ENCODE results near the gene PTCD3. TPM values are rescaled to one million over a fixed set of nuclear protein-coding genes. Genes with fewer than 3 reads are reported as not detected.
A peak's percentile ranks its signal among the peaks of the same experiment; 100 is the strongest.

Gene PTCD3
- total RNA-seq, 1 donor from 2014 or later: 169 TPM

DNA sequence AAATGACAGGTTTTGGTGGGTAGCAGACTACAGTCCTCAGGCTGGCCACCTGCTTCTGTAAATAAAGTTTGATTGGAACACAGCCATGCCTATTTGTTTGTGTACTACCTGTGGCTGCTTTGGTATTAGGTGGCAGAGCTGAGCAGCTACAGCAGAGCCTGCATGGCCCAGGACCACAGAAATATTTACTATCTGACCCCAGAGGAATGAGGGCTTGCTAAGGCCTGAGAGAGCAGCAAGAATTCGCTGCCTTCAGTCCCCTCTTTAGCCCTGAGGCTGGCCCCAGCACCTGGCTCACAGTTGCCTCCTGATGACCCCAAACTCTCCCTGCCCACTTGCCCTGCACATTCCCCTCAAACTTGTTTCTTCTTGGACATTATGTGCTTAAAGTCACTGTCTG lies 32.8 kb upstream of the PTCD3 start:
- peaks cover 3% of the 10 kb centered on the region for H3K9me3 Mint-ChIP-seq
- H3K36me3 Mint-ChIP-seq (ENCODE audit: low read depth): peaks cover 69% of the 10 kb centered on the region
- H3K4me3 Mint-ChIP-seq: no peak overlapping the region

DNA sequence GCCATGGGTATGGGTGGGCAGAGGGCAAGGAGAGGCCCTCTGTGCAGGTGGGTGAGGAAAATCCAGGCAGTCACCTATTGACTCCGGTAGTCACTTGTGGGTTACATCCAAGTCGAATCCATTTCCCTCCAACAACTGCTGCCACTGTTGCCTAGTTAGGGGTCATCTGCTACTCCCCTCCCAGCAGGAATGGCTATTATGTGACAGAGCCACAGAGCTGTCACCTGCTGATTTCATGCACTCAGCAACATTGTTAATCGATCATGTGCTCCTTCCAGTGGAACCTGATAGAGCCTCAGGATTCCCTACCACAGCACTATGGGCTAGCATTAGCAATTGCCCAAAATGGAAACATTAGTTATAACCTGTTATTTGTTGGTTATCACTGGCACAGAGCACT lies 31.8 kb upstream of the PTCD3 start:
- peaks cover 30% of the 10 kb centered on the region for H3K4me1 Mint-ChIP-seq
- intact Hi-C loops (cut with micrococcal nuclease): no loop called here
- no peak for DNase-seq
- H3K9me3 Mint-ChIP-seq: peaks cover 3% of the 10 kb centered on the region
- peaks cover 74% of the 10 kb centered on the region for H3K36me3 Mint-ChIP-seq (ENCODE audit: low read depth)
- no peak overlapping the region for H3K27ac Mint-ChIP-seq
- H3K27me3 Mint-ChIP-seq: no peaks in the 10 kb centered on the region
- no peak overlapping the region for H3K4me3 Mint-ChIP-seq

More for the DNA sequence above, 32.8 kb upstream of the PTCD3 start:
- intact Hi-C loops (cut with micrococcal nuclease): no loop called here
- Mint-ChIP-seq H3K4me1 (peaks cover 28% of the 10 kb centered on the region), H3K27ac (no peak overlapping the region), H3K27me3 (no peaks in the 10 kb centered on the region)
- DNase-seq: peak; percentile 52

DNA sequence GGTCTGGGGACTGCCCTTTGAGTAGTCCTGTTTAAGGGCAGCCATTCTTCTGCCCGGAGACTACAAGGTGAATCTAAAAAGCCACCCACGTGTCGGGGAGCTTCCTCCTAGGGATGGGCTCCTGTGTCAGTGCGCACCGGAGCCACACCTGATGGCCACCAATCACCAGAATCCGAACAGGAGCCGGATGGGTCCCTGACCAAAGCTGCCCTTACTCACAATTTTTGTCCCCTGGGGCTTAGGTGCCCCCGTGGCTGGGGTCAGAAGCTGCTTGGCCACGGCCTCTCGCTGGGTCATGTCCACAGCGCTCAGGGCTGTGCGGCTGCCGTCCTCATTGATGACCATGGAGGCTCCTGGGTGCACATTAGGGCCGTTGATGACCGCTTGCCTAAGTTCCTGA lies 31.2 kb upstream of the PTCD3 start:
- no peaks in the 10 kb centered on the region for H3K27me3 Mint-ChIP-seq
- H3K4me1 Mint-ChIP-seq: peaks cover 33% of the 10 kb centered on the region
- DNase-seq: peak; percentile 51
- H3K36me3 Mint-ChIP-seq (ENCODE audit: low read depth): peaks cover 72% of the 10 kb centered on the region
- peaks cover 3% of the 10 kb centered on the region for H3K9me3 Mint-ChIP-seq
- no peak overlapping the region for H3K27ac Mint-ChIP-seq
- intact Hi-C loops (cut with micrococcal nuclease): loop anchor here (5.0 kb wide), 1 partner anchor 188 kb away; the partner anchor contains the start of gene ST3GAL5
- no peak overlapping the region for H3K4me3 Mint-ChIP-seq

GRCh38 chr2:86075886-86076285 lies 30.1 kb upstream of the PTCD3 start:
- Mint-ChIP-seq H3K27me3 (no peaks in the 10 kb centered on the region), H3K4me1 (peaks cover 44% of the 10 kb centered on the region), H3K36me3 (ENCODE audit: low read depth) (peaks cover 72% of the 10 kb centered on the region), H3K27ac (no peak overlapping the region), H3K9me3 (peaks cover 3% of the 10 kb centered on the region), H3K4me3 (no peak overlapping the region)
- intact Hi-C loops (cut with micrococcal nuclease): loop anchor here (5.0 kb wide), 1 partner anchor 189 kb away; the partner anchor contains the start of gene ST3GAL5
- no peak for DNase-seq

DNA sequence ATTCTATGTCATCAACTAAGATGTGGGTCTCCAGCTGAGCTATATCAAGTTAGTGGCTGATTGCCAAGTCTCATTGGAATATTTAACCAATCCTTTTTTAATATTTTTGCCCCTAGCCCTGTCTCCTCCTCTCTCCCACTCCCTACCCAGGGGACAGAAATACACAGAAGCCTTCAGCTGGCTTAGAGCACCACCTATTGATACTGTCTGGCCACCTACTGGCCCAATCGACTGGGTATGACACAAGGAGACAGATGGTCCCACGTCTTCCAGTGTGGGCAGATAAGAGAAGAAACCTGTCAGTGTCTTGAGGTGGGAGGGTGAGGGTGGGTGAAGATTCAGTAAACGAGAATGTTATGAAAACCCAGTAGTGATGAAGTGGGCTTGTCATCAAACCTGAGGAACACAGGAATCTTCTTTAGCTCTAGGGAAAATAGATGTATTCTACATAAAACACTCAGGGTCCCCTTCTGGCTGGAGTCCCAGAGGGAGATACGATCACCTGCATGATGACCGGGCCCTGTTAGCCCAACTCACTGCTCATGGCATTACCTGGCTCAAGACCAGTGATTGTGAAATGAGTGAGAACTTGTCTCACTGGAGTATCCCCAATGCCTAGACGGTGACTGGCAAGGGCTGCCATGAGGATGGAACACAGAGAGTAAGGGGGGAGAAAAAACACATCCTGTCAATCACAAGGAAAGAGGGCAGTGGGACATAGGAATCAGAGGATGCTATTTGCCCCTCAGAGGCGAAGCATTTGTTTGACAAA lies 27.1 kb upstream of the PTCD3 start:
- H3K36me3 Mint-ChIP-seq (ENCODE audit: low read depth): peaks cover 69% of the 10 kb centered on the region
- H3K4me3 Mint-ChIP-seq: no peak overlapping the region
- H3K27me3 Mint-ChIP-seq: no peaks in the 10 kb centered on the region
- peaks cover 41% of the 10 kb centered on the region for H3K4me1 Mint-ChIP-seq
- DNase-seq: peak; percentile 84
- no peaks in the 10 kb centered on the region for H3K9me3 Mint-ChIP-seq
- H3K27ac Mint-ChIP-seq: peak overlapping the region; percentile 50
- intact Hi-C loops (cut with micrococcal nuclease): loop anchor here (5.0 kb wide), 1 partner anchor 192 kb away; the partner anchor contains the start of gene ST3GAL5

- no peak overlapping the region for H3K4me3 Mint-ChIP-seq
- intact Hi-C loops (cut with micrococcal nuclease): loop anchor here (1.0 to 5.0 kb wide), 4 partner anchors 41 to 353 kb away; partner anchors contain the start of gene ST3GAL5
- H3K9me3 Mint-ChIP-seq: no peaks in the 10 kb centered on the region
- peak overlapping the region; percentile 70 for H3K27ac Mint-ChIP-seq
- peaks cover 41% of the 10 kb centered on the region for H3K4me1 Mint-ChIP-seq
- peaks cover 61% of the 10 kb centered on the region for H3K36me3 Mint-ChIP-seq (ENCODE audit: low read depth)
- DNase-seq: peak; percentile 95
- H3K27me3 Mint-ChIP-seq: no peaks in the 10 kb centered on the region
Observed at GRCh38 chr2:86079981-86080911, 25.8 kb upstream of the PTCD3 start.

- H3K27ac Mint-ChIP-seq: no peak overlapping the region
- peaks cover 38% of the 10 kb centered on the region for H3K4me1 Mint-ChIP-seq
- H3K27me3 Mint-ChIP-seq: no peaks in the 10 kb centered on the region
- peaks cover 58% of the 10 kb centered on the region for H3K36me3 Mint-ChIP-seq (ENCODE audit: low read depth)
- intact Hi-C loops (cut with micrococcal nuclease): loop anchor here (2.0 to 5.0 kb wide), 2 partner anchors 43 to 354 kb away; no protein-coding TSS in a partner anchor
- no peak overlapping the region for H3K4me3 Mint-ChIP-seq
- H3K9me3 Mint-ChIP-seq: no peaks in the 10 kb centered on the region
- peak; percentile 46 for DNase-seq
Observed at GRCh38 chr2:86081724-86082123, 24.3 kb upstream of the PTCD3 start.

- no peaks in the 10 kb centered on the region for H3K9me3 Mint-ChIP-seq
- peaks cover 30% of the 10 kb centered on the region for H3K4me1 Mint-ChIP-seq
- intact Hi-C loops (cut with micrococcal nuclease): loop anchor here (5.0 kb wide), 1 partner anchor 355 kb away; no protein-coding TSS in a partner anchor
Observed at GRCh38 chr2:86082756-86083155, 23.3 kb upstream of the PTCD3 start.

DNA sequence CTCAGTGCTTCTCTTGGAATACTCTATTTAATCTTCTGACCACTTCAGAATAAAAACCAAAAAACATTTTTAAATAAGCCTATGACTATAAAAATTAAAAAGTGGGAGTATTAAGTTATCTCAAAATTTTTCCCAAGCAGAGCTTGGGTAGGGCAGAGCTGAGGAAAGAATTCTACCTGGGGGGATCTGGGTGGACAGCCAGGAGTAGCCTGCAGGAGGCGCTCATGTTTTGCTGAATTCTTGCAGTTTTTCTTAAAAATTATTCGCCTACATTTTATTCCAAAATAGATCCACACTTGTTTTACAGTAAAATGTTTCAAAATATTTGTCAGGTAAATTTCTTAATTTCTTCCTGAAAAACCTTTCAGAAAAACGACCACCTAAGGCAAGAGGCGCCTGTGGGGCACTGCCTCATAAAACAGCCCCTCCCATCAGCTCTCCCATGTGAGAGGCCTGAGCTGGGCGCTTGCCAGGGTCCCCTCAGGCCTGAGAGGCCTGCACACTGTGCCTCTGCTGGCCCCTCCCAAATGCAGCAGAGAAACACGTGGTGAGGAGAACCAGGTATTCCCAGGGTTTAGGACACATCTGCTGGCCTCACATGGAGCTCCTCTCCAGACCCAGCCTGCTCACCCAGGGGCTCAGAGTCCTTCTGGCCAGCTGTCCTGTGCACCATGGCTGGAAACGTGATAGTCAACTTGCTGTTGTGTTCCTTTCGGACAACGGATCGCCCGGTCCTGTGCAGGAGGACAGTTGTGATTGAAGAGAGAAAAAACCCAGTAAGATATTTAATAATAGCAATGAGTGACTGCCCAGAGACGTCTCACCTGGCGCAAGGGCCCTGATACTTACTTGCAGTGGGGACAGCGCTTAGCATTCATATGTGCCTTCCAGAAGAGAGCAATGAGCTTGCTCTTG lies 17.8 kb upstream of the PTCD3 start:
- Mint-ChIP-seq H3K36me3 (ENCODE audit: low read depth) (peaks cover 47% of the 10 kb centered on the region), H3K9me3 (no peaks in the 10 kb centered on the region), H3K27me3 (no peaks in the 10 kb centered on the region), H3K4me1 (no peaks in the 10 kb centered on the region), H3K4me3 (no peak overlapping the region), H3K27ac (no peak overlapping the region)
- intact Hi-C loops (cut with micrococcal nuclease): no loop called here
- DNase-seq: no peak

More at GRCh38 chr2:86082756-86083155, 23.3 kb upstream of the PTCD3 start:
- no peak overlapping the region for H3K27ac Mint-ChIP-seq
- no peaks in the 10 kb centered on the region for H3K27me3 Mint-ChIP-seq
- H3K36me3 Mint-ChIP-seq (ENCODE audit: low read depth): peaks cover 51% of the 10 kb centered on the region
- no peak for DNase-seq
- H3K4me3 Mint-ChIP-seq: no peak overlapping the region

- Mint-ChIP-seq H3K9me3 (no peaks in the 10 kb centered on the region), H3K27me3 (no peaks in the 10 kb centered on the region), H3K4me3 (no peak overlapping the region), H3K27ac (no peak overlapping the region), H3K36me3 (ENCODE audit: low read depth) (peaks cover 63% of the 10 kb centered on the region), H3K4me1 (peaks cover 12% of the 10 kb centered on the region)
- intact Hi-C loops (cut with micrococcal nuclease): no loop called here
- DNase-seq: no peak
Observed at GRCh38 chr2:86094229-86094628, 11.8 kb upstream of the PTCD3 start.

- H3K27me3 Mint-ChIP-seq: no peaks in the 10 kb centered on the region
- peaks cover 19% of the 10 kb centered on the region for H3K4me1 Mint-ChIP-seq
- intact Hi-C loops (cut with micrococcal nuclease): no loop called here
- H3K9me3 Mint-ChIP-seq: no peaks in the 10 kb centered on the region
- H3K4me3 Mint-ChIP-seq: no peak overlapping the region
- H3K36me3 Mint-ChIP-seq (ENCODE audit: low read depth): peaks cover 55% of the 10 kb centered on the region
- no peak for DNase-seq
- H3K27ac Mint-ChIP-seq: no peak overlapping the region
Observed at GRCh38 chr2:86097114-86097896, 8.7 kb upstream of the PTCD3 start.

DNA sequence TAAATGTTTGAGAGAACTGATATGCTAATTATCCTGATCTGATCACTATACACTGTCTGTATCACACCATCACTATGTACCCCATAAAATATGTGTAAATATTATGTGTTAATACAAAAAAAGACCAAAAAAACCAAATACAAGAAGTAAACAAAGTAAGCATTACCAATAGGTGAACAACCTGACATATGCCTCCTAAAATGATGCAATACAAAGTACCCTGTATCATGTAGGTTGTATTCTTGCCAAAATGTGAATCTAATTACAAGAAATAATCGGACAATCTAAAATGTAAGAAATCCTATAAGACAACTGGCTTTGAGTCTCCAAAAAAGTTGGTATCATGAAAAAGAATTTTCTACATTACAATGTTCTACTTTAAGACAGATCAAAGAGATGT lies 8.1 kb upstream of the PTCD3 start:
- H3K27me3 Mint-ChIP-seq: no peaks in the 10 kb centered on the region
- H3K9me3 Mint-ChIP-seq: no peaks in the 10 kb centered on the region
- H3K4me1 Mint-ChIP-seq: peaks cover 25% of the 10 kb centered on the region
- no peak overlapping the region for H3K27ac Mint-ChIP-seq
- H3K36me3 Mint-ChIP-seq (ENCODE audit: low read depth): peaks cover 58% of the 10 kb centered on the region
- DNase-seq: no peak
- no peak overlapping the region for H3K4me3 Mint-ChIP-seq
- intact Hi-C loops (cut with micrococcal nuclease): no loop called here

Data from activated CD4-positive, alpha-beta T cell treated with anti-CD3 and anti-CD28 coated beads, Interleukin-2, amount 10 ng/mL, durations not matched to agents 24 days and 14 days (primary cell).